OCI-LY7 (cell line): ENCODE measurements around the gene CSNK2A2. TPM values are rescaled to one million over a fixed set of nuclear protein-coding genes. Genes with fewer than 3 reads are reported as not detected.

Experiments used
- BruUV-seq: library from RNA; stranded (reverse); fragments of 400-500 nt; replicated peaks from 2 replicates; lab custom pipeline; 2021; lab: Mats Ljungman, UMichigan
- CTCF ChIA-PET: fragments of 300-600 bp; sonication (Branson Sonifier 250); formaldehyde crosslinking; loops from one replicate; lab custom pipeline; 2022; ENCODE audit warnings: antibody characterized with exemption; ENCODE audit not compliant: unreplicated experiment; lab: Charles Lee
- POLR2A ChIA-PET: fragments of 300-600 bp; sonication (Branson Sonifier 250); formaldehyde crosslinking; loops from one replicate; lab custom pipeline; 2022; ENCODE audit warnings: antibody characterized with exemption; lab: Charles Lee
- DNase-seq: peaks from one replicate; pipeline ENCODE4 v3.0.0-alpha.2; 2015; ENCODE audit warnings: low spot score
- H2AFZ ChIP-seq: fragments of 200-600 bp; sonication (generic), shearing (Covaris generic); 2 replicates; pipeline ENCODE4 v1.6.1; 2014; ENCODE audit warnings: mild to moderate bottlenecking, antibody characterized with exemption, low read length, moderate library complexity
- H3K27ac ChIP-seq: fragments of 200-600 bp; sonication (generic); 2 replicates; pipeline ENCODE4 v1.5.1; 2014; ENCODE audit warnings: mixed run types, low read depth, mild to moderate bottlenecking, moderate library complexity, low read length, inconsistent platforms; ENCODE audit not compliant: poor library complexity, severe bottlenecking
- H3K36me3 ChIP-seq: fragments of 200-600 bp; sonication (generic); 2 replicates; pipeline ENCODE4 v1.6.1; 2014; ENCODE audit warnings: mild to moderate bottlenecking, antibody characterized with exemption, low read length, moderate library complexity, mixed read lengths; ENCODE audit not compliant: insufficient read depth
- H3K4me1 ChIP-seq: fragments of 200-600 bp; sonication (generic); 2 replicates; pipeline ENCODE4 v1.5.1; 2014; ENCODE audit warnings: mild to moderate bottlenecking, low read length; ENCODE audit not compliant: insufficient read depth, poor library complexity, severe bottlenecking
- H3K4me2 ChIP-seq: fragments of 200-600 bp; sonication (generic); 2 replicates; pipeline ENCODE4 v1.6.1; 2014; ENCODE audit warnings: mild to moderate bottlenecking, low read length
- H3K4me3 ChIP-seq: fragments of 200-600 bp; sonication (generic); 2 replicates; pipeline ENCODE4 v1.5.1; 2014; ENCODE audit warnings: mild to moderate bottlenecking, low read depth, low read length; ENCODE audit not compliant: poor library complexity, severe bottlenecking
- H3K79me2 ChIP-seq: fragments of 200-600 bp; sonication (generic); 2 replicates; pipeline ENCODE4 v1.6.1; 2016; ENCODE audit warnings: low read depth, mild to moderate bottlenecking, low read length, moderate library complexity, mixed read lengths; ENCODE audit not compliant: insufficient read depth
- H3K9me2 ChIP-seq: fragments of 200-600 bp; sonication (generic); 2 replicates; pipeline ENCODE4 v1.6.1; 2016; ENCODE audit warnings: mild to moderate bottlenecking, low read length, mixed read lengths; ENCODE audit not compliant: insufficient read depth
- H3K9me3 ChIP-seq: fragments of 200-600 bp; sonication (generic); 2 replicates; pipeline ENCODE4 v1.6.1; 2014; ENCODE audit warnings: mild to moderate bottlenecking, mixed run types, low read length, mixed read lengths
- H4K20me1 ChIP-seq: fragments of 200-600 bp; sonication (generic); 2 replicates; pipeline ENCODE4 v1.6.1; 2014; ENCODE audit warnings: mild to moderate bottlenecking, antibody characterized with exemption, low read length, moderate library complexity, mixed read lengths; ENCODE audit not compliant: insufficient read depth
- CTCF ChIP-seq: fragments of 200-600 bp; sonication (generic); conservative IDR thresholded peaks from 2 replicates; pipeline ENCODE4 v1.5.1; 2014; ENCODE audit warnings: mild to moderate bottlenecking, antibody characterized with exemption, low read length, moderate library complexity, mixed read lengths
- EZH2phosphoT487 ChIP-seq: fragments of 200-600 bp; sonication (generic); IDR thresholded peaks from 2 replicates; pipeline ENCODE4 v1.6.1; 2018; ENCODE audit warnings: low read depth, borderline replicate concordance, mild to moderate bottlenecking, mixed run types, antibody characterized with exemption, low read length, moderate library complexity, mixed read lengths
- intact Hi-C: fragments of 100-400 bp; cut with micrococcal nuclease; formaldehyde crosslinking; loops from one replicate; pipeline ENCODE4 v1.10.0; 2022; ENCODE audit not compliant: unreplicated experiment
- total RNA-seq, 2 experiments: library from RNA; depleted of rRNA in 1 of 2; stranded (reverse); fragments of >200 nt in 1 of 2; shearing (Covaris generic) in 1 of 2; gene quantifications; 2 replicates each; pipeline ENCODE4 v1.2.3, GENCODE V29; 2014 to 2022

Gene CSNK2A2
- total RNA-seq, 2 experiments from 2014 or later: 28.7 to 106 TPM

- Histone ChIP-seq H3K79me2 (no peaks in the 10 kb centered on the region), H4K20me1 (no peaks in the 10 kb centered on the region), H2AFZ (no peak overlapping the region), H3K4me1 (peaks cover 5% of the 10 kb centered on the region), H3K4me2 (no peak overlapping the region), H3K4me3 (no peak overlapping the region), H3K9me2 (no peaks in the 10 kb centered on the region), H3K27ac (no peak overlapping the region), H3K36me3 (peaks cover 32% of the 10 kb centered on the region), H3K9me3 (no peaks in the 10 kb centered on the region)
- BruUV-seq: no TSS peak
- no peak for TF ChIP-seq CTCF
- intact Hi-C loops: no loop called here
- POLR2A ChIA-PET: no interaction called here
- no peak for DNase-seq
- CTCF ChIA-PET: no interaction called here
Observed at GRCh38 chr16:58110571-58111301, 87.2 kb downstream of the CSNK2A2 start.

GRCh38 chr16:58109881-58110280 is 88.0 kb downstream of the CSNK2A2 start:
- H3K4me2 ChIP-seq: no peak overlapping the region

More at GRCh38 chr16:58109881-58110280, 88.0 kb downstream of the CSNK2A2 start:
- Histone ChIP-seq H3K27ac (no peak overlapping the region), H3K9me3 (no peaks in the 10 kb centered on the region), H4K20me1 (no peaks in the 10 kb centered on the region), H3K9me2 (no peaks in the 10 kb centered on the region), H3K4me1 (peaks cover 5% of the 10 kb centered on the region), H3K36me3 (peaks cover 23% of the 10 kb centered on the region), H2AFZ (no peak overlapping the region), H3K79me2 (no peaks in the 10 kb centered on the region), H3K4me3 (no peak overlapping the region)
- CTCF ChIA-PET: no interaction called here
- TF ChIP-seq EZH2phosphoT487 (no peak), CTCF (no peak)
- POLR2A ChIA-PET: interaction anchor here (0.6 to 1.0 kb wide), 2 partner anchors 13 to 106 kb away, joined by 3 to 4 read pairs; no protein-coding TSS in a partner anchor
- no TSS peak for BruUV-seq
- intact Hi-C loops: no loop called here
- DNase-seq: no peak
